GM21515 (cell line): Measurements from ENCODE around the gene MSTN.

Experiments used
- ATAC-seq: cut with Tn5 transposase; IDR thresholded peaks from one replicate; pipeline ENCODE4 v1.9.1; 2021; ENCODE audit not compliant: unreplicated experiment

The MSTN gene

GRCh38 chr2:190062601-190063000, at the start of gene MSTN:
MSTN (minus strand) TSS chr2:190062729; CDS start chr2:190062596, 133 bp downstream.
- no peak for ATAC-seq

GRCh38 chr2:190111166-190111565, 48.6 kb upstream of the MSTN start:
- no peak for ATAC-seq

GRCh38 chr2:190110699-190111098, 48.2 kb upstream of the MSTN start:
- ATAC-seq: no peak

- ATAC-seq: no peak
Observed at GRCh38 chr2:190110131-190110530, 47.6 kb upstream of the MSTN start.

- no peak for ATAC-seq
Observed at GRCh38 chr2:190107409-190107808, 44.9 kb upstream of the MSTN start.

- ATAC-seq: no peak
Observed at GRCh38 chr2:190106783-190107182, 44.3 kb upstream of the MSTN start.

GRCh38 chr2:190105554-190105953, 43.0 kb upstream of the MSTN start:
- no peak for ATAC-seq

- ATAC-seq: no peak
Observed at GRCh38 chr2:190103144-190103543, 40.6 kb upstream of the MSTN start.

- no peak for ATAC-seq
Observed at GRCh38 chr2:190099890-190100697, 37.6 kb upstream of the MSTN start.

- ATAC-seq: no peak
Observed at GRCh38 chr2:190098851-190099250, 36.3 kb upstream of the MSTN start.

- ATAC-seq: no peak
Observed at GRCh38 chr2:190097115-190097514, 34.6 kb upstream of the MSTN start.

- ATAC-seq: no peak
Observed at GRCh38 chr2:190094316-190094871, 31.9 kb upstream of the MSTN start.

GRCh38 chr2:190093793-190094192, 31.3 kb upstream of the MSTN start:
- ATAC-seq: no peak

GRCh38 chr2:190090148-190090547, 27.6 kb upstream of the MSTN start:
- no peak for ATAC-seq

GRCh38 chr2:190088917-190089316, 26.4 kb upstream of the MSTN start:
- ATAC-seq: peak; percentile 79

- ATAC-seq: no peak
Observed at GRCh38 chr2:190084704-190085103, 22.2 kb upstream of the MSTN start.

- no peak for ATAC-seq
Observed at GRCh38 chr2:190082118-190082517, 19.6 kb upstream of the MSTN start.

GRCh38 chr2:190080527-190081049, 18.1 kb upstream of the MSTN start:
- ATAC-seq: no peak

- ATAC-seq: no peak
Observed at GRCh38 chr2:190079160-190079559, 16.6 kb upstream of the MSTN start.

- no peak for ATAC-seq
Observed at GRCh38 chr2:190075623-190076022, 13.1 kb upstream of the MSTN start.

GRCh38 chr2:190069936-190070696, 7.6 kb upstream of the MSTN start:
- ATAC-seq: no peak

- no peak for ATAC-seq
Observed at GRCh38 chr2:190068764-190069163, 6.2 kb upstream of the MSTN start.
